GM21737 (cell line): ENCODE measurements around the gene MID1.

Source experiments
- ATAC-seq: cut with Tn5 transposase; IDR thresholded peaks from one replicate; pipeline ENCODE4 v1.9.1; 2021; ENCODE audit warnings: mild to moderate bottlenecking, moderate library complexity; ENCODE audit not compliant: unreplicated experiment

Gene MID1

DNA sequence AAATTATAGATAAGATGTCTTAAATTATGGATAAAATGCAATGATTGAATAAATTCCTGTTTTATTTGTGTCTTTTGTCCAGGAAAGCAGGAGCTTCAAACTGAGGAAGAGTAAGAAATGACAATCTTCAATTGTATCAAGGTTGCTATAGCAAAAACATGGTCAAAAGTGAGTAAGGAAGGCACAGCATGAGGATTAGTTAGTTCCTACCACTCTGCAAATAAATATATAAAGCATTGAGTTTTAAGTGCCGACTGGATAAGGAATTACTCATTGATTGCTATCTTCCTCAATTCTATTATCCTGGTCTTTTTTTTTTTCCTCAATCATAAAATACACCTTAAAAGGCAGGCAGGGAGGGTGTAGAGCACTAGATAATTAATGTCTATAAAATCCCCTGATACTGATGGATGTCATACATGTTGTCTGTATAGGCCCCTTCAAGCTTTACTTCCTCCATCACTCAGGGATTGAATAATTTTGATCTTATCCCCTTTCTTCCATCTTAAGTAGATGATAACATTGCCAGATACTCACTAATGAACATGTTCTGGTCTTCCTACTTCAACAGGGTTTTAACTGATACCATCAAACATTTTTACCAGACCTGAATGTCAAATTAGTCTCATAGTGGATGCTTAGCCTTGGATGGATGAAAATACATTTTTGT lies 86.6 kb downstream of the MID1 start:
- no peak for ATAC-seq

DNA sequence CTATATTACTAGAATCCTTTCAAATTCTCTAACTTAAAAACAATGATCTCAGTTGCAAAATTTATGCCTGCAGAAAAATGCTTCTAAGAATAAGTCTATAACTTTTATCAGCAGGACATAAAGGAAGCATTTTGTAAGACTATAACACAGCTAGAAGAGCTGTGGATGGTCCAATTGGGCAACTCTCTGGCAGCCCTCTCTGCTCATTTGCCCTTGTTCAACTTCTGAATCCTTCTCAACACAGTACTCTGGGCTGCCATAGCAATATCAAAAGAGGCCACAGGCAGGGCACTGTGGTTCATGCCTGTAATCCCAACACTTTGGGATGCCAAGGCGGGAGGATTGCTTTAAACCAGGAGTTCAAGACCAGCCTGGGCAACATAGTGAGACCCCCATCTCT lies 88.5 kb downstream of the MID1 start:
- ATAC-seq, result no peak

DNA sequence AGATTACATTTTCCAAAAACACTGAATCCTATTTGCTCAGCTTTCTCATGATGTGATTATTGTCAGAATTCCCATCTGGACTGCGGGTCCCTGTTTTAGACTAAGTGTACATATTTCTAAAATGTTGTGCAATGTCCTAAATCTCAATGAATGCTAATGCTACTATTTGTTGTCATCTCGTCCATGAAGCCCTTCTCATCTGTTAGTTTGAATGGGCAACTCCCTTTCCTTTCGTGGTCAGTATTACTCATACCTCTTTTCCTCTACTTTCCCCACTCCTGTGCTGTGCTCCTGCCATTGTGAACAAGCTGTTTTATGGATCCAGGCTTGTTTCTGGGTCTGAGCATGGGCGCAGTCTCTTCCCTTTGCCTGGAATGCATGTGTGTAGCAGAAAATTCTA lies 91.0 kb downstream of the MID1 start:
- ATAC-seq, result no peak

DNA sequence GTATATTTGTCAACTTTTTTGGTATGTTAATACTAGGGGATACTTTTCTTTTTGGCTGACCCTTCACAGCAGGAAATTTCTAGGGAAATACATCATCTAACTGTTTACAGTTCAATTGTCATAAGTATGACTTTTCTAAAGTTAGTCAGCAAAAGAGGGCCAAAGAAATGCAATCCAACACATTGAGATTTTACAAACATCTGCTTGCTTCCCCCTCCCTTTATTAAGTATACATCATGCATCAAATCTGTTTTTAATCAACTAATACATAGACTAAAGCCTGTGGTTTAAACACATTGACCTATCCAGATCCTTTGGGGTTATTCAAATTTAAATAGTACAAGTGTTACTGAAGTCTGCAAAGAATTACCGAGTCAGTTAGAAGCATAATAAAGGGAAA lies 93.9 kb downstream of the MID1 start:
- no peak for ATAC-seq

DNA sequence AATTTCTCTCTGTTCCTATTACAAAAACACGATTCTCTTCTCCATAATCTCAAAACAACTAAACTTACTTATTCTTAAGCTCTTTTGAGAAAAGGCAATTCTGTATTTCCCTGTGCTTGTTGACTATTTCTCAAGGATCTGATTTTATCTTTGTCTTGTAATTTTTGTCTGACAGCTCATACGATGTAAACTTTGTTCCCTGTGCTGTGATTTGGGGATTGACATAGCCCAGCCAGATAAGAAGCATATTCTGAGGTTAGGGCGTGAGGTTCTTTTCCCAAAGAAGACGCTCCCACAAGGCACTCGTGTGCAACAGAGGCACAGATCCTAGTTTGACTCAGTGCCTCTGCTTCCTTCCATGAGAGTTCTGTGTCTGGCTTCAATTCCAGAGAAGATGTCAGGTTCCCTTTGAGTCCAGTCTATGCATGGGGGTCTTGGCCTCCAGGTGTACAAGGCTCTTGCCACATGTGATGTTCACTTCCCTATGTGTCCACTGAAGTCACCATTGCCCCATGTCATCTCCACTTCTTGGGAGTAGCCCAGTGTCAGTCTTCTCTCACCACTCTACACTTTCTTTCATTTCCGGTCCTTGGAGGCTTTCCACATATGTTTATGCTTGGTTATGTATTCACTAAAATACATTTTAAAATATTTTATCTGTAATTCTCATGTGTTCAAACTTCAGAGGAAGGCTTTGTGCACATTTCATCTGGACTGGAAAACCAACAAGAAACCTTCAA lies 94.8 kb downstream of the MID1 start:
- ATAC-seq, result no peak

DNA sequence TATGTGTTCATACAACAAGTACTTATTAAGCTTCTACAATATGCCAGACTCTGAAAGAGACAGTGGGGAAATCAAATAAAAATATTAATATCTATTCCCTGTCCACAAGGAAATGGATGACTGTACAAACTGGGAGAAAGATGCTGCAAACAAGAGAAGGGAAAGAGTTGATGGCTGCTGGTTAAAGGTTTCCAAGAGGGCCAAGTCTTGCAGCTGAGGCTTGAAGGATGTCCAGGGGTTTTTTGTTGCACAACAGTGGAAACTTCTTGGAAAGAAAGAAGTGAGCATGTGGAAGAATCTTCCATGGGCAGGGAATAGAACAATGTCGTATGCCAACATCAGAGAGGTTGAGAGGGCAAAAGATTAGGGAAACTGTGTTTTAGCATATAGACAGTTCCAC lies 95.8 kb downstream of the MID1 start:
- no peak for ATAC-seq

DNA sequence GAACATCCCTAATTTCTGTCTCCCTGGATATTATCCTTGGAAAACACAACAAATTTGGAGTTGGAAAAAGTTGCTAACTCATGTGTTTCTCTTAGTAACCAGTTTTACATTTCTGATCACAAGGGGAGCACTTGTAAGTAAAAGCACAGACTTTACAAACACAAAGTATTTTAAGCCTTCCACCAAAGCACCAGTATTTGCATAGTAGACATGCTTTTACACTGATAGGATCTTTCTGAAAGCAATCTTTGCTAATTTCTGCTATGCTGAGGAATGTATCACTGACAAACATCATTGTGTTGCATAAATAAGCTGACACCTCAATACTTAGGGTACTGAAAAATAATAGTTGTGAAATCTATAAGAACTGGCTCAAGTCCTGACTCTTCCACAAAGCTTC lies 100.6 kb downstream of the MID1 start:
- no peak for ATAC-seq

DNA sequence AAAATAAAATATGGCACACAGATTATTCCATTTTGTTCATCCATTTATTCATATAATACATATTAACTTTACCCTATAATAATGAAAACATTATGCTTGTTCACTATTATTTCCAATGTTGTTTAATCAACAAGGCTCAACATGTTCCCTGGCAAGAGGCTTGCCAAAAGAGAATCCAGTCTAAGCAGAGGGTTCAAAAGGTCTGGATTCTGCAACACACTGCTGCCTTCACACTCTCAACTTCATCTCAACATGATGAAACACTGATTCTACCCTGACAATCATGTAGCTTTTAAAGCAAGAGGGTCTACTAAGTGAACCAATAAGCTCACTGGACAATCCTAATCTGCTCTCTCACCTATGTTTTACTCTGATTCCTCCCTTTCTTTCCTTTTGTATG lies 101.1 kb downstream of the MID1 start:
- ATAC-seq, result no peak

DNA sequence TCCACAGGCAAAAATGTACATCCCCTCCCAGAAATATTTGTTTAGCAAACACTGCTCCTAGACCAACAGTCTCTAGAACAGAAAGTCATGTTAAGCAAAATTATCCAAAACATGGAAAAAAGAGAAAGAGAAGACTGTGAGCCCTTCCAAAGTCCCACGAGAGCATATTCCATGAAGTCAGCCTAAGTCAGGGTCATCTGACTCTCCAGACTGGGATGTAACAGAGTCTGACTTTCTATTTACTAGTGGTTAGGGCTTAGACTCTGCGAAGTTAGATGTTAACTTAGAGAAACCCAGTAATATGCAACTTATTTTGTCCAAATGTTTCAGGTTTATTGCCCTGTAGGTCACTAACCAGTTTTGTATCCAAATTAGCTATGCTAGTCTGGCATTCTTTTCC lies 102.3 kb downstream of the MID1 start:
- no peak for ATAC-seq

DNA sequence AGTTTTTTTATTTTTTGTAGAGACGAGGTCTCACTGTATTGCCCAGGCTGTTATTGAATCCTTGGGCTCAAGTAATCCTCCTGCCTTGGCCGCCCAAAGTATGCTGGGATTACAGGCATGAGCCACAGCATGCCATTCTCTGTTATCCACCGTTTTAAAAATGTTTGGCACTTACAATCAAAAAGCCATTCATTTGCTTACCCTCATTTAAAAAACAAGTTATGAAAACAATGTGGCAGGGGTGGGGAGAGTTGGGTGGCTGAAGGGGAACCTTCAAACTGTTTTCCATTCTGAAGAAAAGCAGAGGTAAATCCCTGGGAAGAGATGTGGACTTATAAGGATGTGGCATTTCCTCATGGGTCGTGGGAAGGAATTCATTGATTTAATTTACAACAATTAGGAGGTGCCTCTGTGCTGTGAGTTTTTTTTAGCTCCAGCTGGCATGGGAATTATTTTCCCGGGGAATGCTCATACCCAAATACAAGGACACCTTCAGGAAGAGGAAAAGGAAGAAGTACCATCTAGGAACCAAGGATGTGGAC lies 103.5 kb downstream of the MID1 start:
- ATAC-seq, result no peak

DNA sequence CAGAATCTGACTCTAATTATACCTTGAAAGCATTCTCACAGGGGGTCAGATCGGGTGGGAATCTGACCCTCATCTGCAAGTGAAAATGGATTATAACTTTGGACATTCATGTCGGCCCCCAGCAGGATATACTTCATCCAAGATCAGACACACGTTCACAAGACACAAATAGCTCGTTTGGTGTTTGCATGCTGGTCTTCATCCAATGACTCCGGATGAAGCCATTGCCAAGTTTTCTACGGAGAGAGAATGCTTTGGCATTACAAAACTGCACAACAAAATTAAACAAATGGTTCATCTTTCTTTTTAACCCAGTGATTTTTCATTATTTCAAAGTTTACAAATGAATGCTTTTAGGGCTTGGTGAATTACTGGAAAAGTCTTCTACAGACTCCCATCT lies 105.5 kb downstream of the MID1 start:
- ATAC-seq, result no peak

DNA sequence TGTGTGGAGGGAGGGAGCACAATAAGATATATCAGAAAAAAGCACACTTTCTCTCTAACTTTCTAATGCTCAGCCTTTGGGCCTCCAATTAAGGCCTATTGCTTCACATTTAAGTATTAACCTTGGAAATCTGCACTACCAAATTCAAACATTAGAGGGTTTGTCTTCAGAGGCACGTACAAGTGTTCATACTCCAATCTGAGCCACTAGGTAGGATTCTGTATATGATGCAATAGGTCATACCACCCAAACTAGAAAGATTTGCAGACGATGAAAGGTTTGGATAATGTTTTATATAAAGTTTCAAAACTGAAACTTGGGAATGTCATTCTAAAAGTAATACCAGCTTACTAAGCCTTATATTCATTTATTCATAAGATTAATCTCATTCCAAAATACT lies 106.4 kb downstream of the MID1 start:
- ATAC-seq, result no peak

DNA sequence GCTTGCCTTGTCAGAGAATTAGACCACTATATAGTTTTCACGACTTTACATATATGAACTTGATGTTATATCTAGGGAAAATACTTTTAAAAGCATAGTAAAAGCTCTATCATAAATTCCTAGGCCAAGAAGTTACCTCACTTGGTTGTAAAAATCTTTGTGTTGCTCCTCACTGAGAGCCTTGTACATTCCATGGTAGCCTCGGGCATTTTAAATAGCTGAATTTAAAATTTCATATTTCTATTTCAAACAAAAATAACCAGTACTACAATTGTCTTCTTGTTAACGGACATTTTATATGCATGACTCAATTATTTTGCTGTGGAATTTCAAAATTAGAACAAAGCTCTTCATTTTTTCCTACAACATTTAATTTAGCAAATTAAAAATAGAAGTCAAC lies 107.6 kb downstream of the MID1 start:
- ATAC-seq, result no peak

DNA sequence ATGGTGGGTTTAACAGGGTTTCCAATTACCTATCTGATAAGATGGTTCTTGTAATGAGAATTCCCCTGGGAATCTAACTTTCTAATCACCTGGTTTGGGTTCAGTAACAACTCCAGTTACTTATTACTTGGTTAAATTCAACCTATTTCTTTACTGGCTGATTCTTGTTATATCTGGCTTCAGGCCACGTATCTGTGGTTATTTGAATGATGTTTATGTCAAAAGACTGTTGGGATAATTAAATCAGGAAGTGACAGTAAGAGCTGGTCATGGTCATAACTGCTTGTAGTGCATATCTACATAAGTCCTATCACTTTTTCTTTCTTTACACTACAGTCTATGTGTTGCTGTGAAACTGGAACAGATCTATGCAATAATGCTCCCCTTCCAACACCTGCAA lies 108.1 kb downstream of the MID1 start:
- ATAC-seq, result no peak

DNA sequence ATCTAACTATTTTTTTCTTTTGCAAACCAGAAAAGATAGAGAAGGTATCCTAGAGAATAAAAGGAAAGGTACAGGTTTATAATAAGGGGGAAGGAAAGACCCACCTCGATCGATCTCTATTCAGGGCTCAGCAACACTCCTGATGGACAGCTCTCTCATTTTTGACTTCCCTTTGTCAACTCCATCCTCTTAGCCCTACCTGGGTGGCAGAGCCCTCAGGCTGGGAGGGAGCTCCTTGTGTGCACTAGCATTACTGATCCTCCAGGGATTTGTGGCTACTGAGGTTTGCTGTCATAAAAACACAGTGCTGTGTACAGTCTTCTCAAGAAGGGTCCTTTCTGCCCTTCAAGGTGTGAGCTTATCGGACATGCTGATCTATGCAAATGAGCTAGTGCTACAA lies 111.0 kb downstream of the MID1 start:
- no peak for ATAC-seq

DNA sequence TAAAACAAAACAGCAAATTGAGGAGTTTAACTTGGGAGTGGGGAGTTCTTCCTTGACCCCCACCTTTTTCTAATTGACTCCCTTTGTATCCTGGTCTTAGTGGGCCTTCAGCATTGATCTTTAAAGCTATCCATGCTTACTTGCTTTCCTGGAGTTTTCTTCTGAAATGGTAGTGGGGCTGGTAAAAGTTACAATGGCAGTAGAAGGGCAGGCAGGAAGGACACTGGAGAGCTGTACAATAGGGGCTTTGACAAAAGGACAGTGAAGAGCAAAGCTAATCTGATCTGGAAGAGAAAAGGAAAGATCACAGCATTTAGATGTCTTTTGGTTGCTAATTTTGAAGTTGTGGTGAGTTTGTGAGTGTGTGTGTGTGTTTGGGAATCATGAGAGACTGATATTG lies 111.5 kb downstream of the MID1 start:
- no peak for ATAC-seq

DNA sequence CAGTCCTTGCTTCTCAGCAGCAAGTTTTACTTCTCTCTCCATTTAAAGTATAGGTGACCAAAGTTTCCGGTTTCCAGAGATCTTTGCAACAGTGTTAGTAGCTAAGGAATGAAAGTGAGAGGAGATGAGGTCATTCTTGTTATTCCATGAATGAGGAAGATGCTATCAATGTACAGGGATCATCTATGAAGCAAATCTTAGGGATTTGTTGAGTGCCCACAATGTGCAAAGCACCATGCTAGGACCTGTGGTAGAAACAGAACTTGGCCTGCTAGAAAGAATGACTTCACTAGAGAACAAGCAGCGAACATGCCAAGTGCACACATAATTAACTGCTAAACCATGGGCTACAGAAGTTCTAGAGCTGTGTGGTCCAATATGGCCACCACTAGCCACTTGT lies 112.5 kb downstream of the MID1 start:
- no peak for ATAC-seq

DNA sequence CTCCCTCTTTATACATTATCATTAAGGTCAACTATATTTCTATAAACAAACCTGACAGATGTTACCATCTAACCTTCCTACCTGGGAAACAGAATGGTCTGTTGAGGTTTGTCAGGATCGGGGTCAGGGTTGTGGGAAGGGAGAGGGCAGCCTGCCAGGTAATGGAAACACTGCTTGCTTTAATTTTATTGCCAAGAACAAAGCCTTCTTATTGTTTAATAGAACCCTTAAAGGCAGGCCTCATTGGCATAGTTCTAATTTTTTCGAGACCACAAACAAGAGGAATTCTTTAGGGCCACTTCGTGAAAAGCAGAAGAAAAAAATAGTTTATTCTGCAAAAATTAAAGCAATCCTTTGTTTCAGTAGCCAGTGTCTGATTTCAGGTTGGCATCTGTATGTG lies 113.2 kb downstream of the MID1 start:
- no peak for ATAC-seq

DNA sequence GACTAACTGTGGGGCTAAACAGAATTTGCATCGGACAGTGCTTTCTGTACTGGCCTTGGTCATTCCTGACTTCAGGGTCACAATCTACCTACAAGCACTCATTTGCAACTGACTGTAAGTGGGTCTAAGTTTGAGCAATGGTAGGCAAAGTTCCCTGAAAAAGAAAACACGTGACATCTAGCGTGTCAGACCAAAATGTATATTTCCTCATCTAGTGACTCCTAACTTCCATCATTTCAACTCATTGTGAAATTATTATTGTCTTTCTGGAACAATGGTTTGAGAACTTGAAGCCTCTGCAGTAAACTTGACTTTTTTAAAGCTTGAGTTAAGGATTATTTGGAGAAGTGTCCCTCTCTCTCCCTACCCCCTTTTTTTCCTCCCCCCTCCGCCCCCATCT lies 113.6 kb downstream of the MID1 start:
- no peak for ATAC-seq

DNA sequence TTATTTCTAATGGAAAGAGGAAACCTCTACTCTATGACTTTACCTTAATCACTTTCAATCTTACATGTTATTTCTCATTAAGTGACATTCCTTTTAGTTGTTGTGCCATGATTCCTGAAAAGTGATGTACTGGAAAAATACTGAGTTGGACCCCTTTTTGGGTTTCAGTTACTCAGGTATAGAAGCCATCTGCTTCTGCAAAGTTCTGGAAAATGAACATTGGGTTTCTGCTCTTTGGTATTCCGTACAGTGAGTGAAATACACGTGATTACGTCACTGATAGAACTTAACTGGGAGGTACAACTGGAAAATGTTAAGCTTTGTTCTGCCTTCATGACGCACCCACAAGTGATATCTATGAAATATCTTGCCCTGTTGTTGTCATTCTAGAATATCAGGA lies 114.7 kb downstream of the MID1 start:
- ATAC-seq, result no peak

DNA sequence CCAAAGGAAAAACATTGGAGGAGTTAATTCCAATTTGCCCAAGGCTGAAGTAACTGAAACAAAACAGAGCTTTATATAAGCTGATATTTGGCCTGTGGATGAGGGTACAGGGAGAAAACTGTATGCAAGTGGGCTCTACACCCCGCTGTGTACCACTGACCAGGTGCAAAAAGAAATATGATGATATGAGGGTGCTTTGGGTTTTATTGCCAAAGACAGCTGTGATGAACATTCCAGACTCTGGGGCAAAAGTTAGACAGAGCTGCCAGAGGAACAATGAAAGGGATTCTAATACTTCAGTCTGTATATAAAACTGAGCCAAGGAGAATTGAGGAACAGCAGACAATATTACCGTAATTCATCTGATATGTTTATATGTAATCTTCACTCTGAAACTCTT lies 117.4 kb downstream of the MID1 start:
- ATAC-seq, result no peak

DNA sequence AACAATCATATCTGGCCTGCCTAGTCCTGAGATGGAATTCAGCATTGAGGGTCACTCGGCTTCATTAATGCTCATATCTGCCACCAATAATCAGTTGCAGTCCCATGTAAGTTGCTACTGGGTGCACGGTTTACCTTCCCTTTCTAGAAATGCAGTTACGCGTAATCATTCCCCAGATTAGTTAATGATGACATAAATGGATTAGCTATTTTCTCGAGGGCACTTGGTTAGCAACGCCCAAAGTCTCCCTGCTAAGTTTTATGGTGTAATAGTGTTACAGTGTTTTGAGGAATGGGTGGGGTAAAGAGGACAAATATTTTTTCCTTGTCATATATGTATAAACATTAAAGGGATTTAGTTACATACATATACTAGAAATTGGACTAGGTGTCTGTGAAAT lies 118.8 kb downstream of the MID1 start:
- ATAC-seq, result no peak
